Neutrophil (primary cell): ENCODE measurements around the gene MAMLD1.

Experiments used
- H3K27ac ChIP-seq: fragments of 200-600 bp; sonication (generic); 2 replicates; pipeline ENCODE4 v1.5.1; 2016; ENCODE audit warnings: mild to moderate bottlenecking, moderate library complexity
- H3K27me3 ChIP-seq: fragments of 200-600 bp; sonication (generic); 2 replicates; pipeline ENCODE4 v1.6.0; 2016; ENCODE audit warnings: mild to moderate bottlenecking
- H3K36me3 ChIP-seq: fragments of 200-600 bp; sonication (generic); 2 replicates; pipeline ENCODE4 v1.5.1; 2017
- H3K4me1 ChIP-seq, 2 experiments: fragments of 200-600 bp in 1 of 2; sonication (generic) in 1 of 2; 1 replicate in 1 of 2; 2 replicates in 1 of 2; pipeline versions ENCODE4 v1.5.1 to v1.6.1; 2013 to 2016; ENCODE audit warnings: low read depth in 1 of 2, low read length in 1 of 2, mild to moderate bottlenecking in 1 of 2, moderate library complexity in 1 of 2; ENCODE audit not compliant: control insufficient read depth in 1 of 2, insufficient read depth in 1 of 2
- H3K4me3 ChIP-seq, 2 experiments: fragments of 200-600 bp in 1 of 2; sonication (generic) in 1 of 2; 1 replicate in 1 of 2; 2 replicates in 1 of 2; pipeline ENCODE4 v1.5.1; 2013 to 2016; ENCODE audit warnings: low read depth in 1 of 2, low read length in 1 of 2, mild to moderate bottlenecking in 1 of 2, moderate library complexity in 1 of 2
- H3K9me3 ChIP-seq: fragments of 200-600 bp; sonication (generic); 2 replicates; pipeline ENCODE4 v1.5.1; 2016
- CTCF ChIP-seq: fragments of 200-600 bp; sonication (generic); IDR thresholded peaks from 2 replicates; pipeline ENCODE4 v1.5.1; 2016; ENCODE audit warnings: antibody characterized with exemption

Gene MAMLD1

GRCh38 chrX:150525061-150525919, 162.2 kb downstream of the MAMLD1 start:
- H3K27ac ChIP-seq, result no peak overlapping the region
- H3K4me3 ChIP-seq, result no peak overlapping the region
- no peaks in the 10 kb centered on the region for H3K36me3 ChIP-seq
- no peaks in the 10 kb centered on the region for H3K9me3 ChIP-seq
- peaks cover 5 to 9% of the 10 kb centered on the region in 2 experiments for H3K4me1 ChIP-seq
- no peaks in the 10 kb centered on the region for H3K27me3 ChIP-seq
- no peak for TF ChIP-seq CTCF

- TF ChIP-seq CTCF, result no peak
- no peaks in the 10 kb centered on the region for H3K36me3 ChIP-seq
- H3K4me1 ChIP-seq, result peaks cover 5 to 9% of the 10 kb centered on the region in 2 experiments
- no peaks in the 10 kb centered on the region for H3K27me3 ChIP-seq
- H3K27ac ChIP-seq, result no peak overlapping the region
- H3K9me3 ChIP-seq, result no peaks in the 10 kb centered on the region
- H3K4me3 ChIP-seq, result no peak overlapping the region
Measured at GRCh38 chrX:150526692-150527091, 163.6 kb downstream of the MAMLD1 start.

- Histone ChIP-seq H3K27me3 (no peaks in the 10 kb centered on the region), H3K9me3 (no peaks in the 10 kb centered on the region), H3K27ac (no peak overlapping the region), H3K4me3 (no peak overlapping the region), H3K4me1 (peaks cover 5 to 9% of the 10 kb centered on the region in 2 experiments), H3K36me3 (no peaks in the 10 kb centered on the region)
- TF ChIP-seq CTCF, result no peak
Measured at GRCh38 chrX:150527108-150527507, 164.0 kb downstream of the MAMLD1 start.

- Histone ChIP-seq H3K9me3 (no peaks in the 10 kb centered on the region), H3K27me3 (no peaks in the 10 kb centered on the region), H3K36me3 (no peaks in the 10 kb centered on the region), H3K27ac (no peak overlapping the region), H3K4me1 (peaks cover 5 to 9% of the 10 kb centered on the region in 2 experiments), H3K4me3 (no peak overlapping the region)
- TF ChIP-seq CTCF, result no peak
Measured at GRCh38 chrX:150529587-150529986, 166.5 kb downstream of the MAMLD1 start.

- no peak for TF ChIP-seq CTCF
- H3K27me3 ChIP-seq, result no peaks in the 10 kb centered on the region
- no peaks in the 10 kb centered on the region for H3K9me3 ChIP-seq
- no peaks in the 10 kb centered on the region for H3K36me3 ChIP-seq
- no peak overlapping the region for H3K27ac ChIP-seq
- H3K4me1 ChIP-seq, result peaks cover 5 to 9% of the 10 kb centered on the region in 2 experiments
- H3K4me3 ChIP-seq, result no peak overlapping the region
Measured at GRCh38 chrX:150530821-150531220, 167.7 kb downstream of the MAMLD1 start.
